HG03175 (cell line): ENCODE data around the gene XXYLT1.
"Not testable (repeated sequence)": the region's sequence is repeated elsewhere in the genome, so short reads cannot be mapped to it uniquely, and the experiment has no call there.

Experiments
- ATAC-seq: cut with Tn5 transposase; IDR thresholded peaks from one replicate; pipeline ENCODE4 v1.9.1; 2021; ENCODE audit warnings: mild to moderate bottlenecking, moderate library complexity; ENCODE audit not compliant: unreplicated experiment

XXYLT1 gene

GRCh38 chr3:195187609-195188425 is 83.1 kb downstream of the XXYLT1 start:
- no peak for ATAC-seq

- not testable (repeated sequence) for ATAC-seq
Observed at GRCh38 chr3:195186710-195187047, 84.3 kb downstream of the XXYLT1 start.

- ATAC-seq: no peak
Observed at GRCh38 chr3:195186041-195186709, 84.8 kb downstream of the XXYLT1 start.

DNA sequence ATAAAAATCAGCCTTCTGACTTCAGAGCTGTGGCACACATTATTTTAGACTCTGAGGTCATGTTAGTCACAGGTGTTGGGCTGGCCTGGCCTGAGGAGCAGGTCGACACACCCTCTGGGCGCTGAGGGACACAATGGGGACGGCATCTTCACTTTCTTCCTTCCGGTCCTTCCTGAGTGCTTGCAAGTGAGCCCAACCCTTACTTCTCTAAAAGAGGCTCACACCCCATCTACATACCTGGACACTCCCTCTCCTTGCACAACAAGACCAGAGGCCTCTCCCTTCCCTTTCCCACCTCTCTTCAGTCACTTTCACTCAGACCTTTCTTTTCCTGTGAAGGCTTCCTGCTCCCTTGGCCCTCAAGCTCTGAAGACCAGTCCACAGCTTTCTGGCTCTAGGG is 85.4 kb downstream of the XXYLT1 start:
- no peak for ATAC-seq

GRCh38 chr3:195184716-195185421 is 86.1 kb downstream of the XXYLT1 start:
- no peak for ATAC-seq

DNA sequence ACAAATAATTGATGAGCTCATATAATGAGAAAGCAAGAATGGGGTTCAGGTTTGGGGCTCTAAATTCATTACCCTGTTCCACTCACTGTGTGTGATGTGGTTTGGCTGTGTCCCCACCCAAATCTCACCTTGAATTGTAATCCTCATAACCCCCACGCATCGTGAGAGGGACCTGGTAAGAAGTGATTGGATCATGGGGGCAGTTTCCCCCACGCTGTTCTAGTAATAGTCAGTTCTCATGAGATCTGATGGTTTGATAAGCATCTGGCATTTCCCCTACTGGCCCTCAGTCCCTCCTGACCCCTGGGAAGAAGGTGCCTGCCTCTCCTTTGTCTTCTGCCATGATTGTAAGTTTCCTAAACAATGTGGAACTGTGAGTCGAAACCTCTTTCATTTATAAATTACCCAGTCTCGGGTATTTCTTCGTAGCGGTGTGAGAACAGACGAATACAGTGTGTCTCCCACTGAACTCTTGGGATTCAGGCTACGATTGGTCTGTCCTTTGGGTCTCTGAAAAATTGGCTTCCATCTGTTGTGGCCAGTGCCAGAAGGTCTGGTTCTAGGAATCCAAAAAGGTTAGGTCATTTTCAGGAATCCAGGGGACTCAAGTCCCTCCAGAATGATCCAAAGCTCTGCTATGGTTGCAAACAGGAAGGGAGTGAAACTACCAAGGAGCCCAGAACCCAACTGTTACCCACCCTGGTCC is 87.7 kb downstream of the XXYLT1 start:
- ATAC-seq: no peak

DNA sequence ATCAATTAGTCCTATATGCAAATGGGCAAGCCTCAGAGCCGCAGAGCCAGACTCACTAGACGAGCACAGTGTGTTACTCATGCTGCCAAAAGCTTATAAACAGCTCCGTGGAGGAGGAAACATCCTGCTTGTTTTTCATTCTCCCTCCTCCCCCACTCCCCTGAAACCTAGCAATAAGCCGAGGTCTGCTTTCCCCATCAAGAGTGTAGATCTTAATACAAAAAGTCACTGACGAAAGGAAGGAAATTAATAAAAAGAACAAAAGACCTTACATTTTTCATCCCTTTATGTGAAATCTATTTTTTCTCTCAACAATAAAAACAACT is 88.5 kb downstream of the XXYLT1 start:
- no peak for ATAC-seq

DNA sequence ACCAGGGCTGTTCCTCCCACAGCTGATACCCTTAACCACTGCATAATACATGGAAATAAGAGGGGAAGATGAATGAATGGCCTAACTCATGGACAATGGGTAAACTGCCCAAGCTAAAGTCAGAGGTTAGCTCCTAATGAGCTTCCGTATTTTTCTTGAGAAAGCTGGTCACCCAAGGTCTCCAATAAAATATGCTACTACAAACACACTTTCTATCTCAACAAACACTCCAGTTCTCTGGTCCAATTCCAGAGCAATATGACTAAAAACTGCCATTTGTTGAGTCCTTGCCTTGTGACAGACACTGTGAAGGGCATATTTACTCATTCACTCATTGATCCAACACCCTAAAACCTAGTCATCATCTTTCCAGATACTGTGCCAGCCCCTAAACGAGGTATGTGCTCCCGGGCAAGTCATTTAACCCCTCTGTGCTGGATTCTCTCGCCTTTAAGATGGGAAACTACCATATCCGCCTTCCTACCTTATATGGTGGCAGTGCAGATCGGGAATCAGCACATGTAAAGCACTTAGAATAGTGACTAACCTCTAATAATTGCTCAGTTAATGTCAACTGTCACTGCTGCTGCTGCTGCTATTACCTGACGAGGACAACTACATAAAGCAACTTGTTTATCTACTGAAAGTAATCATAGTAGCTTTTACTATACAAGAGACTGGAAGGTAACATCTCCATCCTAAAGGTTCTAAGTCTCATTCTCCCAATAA is 89.1 kb downstream of the XXYLT1 start:
- no peak for ATAC-seq

GRCh38 chr3:195181113-195181498 is 89.9 kb downstream of the XXYLT1 start:
- no peak for ATAC-seq

GRCh38 chr3:195180490-195181112 is 90.4 kb downstream of the XXYLT1 start:
- no peak for ATAC-seq

DNA sequence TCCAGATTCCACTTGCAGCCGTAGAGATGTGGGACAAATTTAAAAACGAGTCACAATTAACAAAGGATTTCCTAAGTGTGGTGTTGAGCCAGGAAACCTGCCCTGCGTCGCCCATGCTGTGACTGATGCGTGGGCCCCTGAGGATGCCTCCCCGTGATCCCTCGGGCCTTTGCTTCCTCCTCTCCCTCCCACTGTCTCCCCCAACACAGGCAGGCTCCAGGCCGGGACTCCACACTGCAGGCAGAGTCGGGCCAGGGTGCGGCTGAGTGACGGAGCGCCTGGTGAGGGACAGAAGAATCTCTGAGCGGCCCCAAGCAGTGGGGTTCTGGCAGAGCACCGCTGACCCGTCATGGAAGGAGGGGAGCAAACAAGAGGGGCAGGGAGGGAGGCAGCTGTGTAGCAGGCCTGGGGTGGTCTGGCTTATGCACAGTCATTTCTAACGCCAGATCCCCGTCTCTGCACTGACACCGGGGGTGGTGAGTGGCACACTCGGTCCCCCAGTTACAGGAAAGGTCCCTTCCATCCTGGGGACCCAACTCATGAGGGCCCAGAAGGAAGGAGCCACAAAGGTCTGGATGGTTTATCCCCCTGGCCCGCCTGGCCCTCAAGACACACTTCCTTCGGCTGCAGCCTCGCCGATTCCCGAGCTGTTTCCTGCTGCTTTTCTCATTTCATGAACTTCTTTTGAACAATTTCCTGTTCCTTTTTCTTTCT is 91.0 kb downstream of the XXYLT1 start:
- ATAC-seq: no peak

GRCh38 chr3:195178124-195178910 is 92.6 kb downstream of the XXYLT1 start:
- ATAC-seq: no peak

DNA sequence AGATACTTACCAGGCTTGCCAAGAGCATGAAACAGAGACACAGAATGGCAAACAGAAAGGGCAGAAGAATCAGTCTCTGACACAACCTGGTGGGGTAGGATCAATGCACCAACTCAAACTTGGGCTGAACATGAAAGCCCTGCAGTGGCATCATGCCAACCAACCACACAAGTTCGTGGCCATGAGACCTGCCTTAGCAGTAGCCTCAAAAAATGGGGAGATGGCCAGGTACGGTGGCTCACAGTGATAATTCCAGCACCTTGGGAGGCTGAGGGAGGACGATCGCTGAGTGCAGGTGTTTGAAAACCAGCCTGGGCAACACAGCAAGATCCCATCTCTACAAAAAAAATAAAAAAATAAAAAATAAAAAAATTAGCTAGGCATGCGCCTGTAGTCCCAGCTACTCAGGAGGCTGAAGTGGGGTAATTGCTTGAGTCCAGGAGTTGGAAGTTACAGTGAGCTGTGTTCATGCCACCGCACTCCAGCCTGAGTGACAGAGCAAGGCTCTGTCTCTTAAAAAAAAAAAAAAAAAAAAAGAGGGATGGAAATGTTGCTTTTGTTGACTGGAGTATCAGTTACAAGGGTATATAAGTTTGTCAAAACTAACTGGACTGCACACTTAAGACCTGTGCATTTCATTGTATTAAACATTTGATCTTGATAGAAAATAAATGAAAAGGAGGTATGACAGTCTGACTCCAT is 93.4 kb downstream of the XXYLT1 start:
- ATAC-seq: no peak

GRCh38 chr3:195176776-195177175 is 94.2 kb downstream of the XXYLT1 start:
- ATAC-seq: no peak

DNA sequence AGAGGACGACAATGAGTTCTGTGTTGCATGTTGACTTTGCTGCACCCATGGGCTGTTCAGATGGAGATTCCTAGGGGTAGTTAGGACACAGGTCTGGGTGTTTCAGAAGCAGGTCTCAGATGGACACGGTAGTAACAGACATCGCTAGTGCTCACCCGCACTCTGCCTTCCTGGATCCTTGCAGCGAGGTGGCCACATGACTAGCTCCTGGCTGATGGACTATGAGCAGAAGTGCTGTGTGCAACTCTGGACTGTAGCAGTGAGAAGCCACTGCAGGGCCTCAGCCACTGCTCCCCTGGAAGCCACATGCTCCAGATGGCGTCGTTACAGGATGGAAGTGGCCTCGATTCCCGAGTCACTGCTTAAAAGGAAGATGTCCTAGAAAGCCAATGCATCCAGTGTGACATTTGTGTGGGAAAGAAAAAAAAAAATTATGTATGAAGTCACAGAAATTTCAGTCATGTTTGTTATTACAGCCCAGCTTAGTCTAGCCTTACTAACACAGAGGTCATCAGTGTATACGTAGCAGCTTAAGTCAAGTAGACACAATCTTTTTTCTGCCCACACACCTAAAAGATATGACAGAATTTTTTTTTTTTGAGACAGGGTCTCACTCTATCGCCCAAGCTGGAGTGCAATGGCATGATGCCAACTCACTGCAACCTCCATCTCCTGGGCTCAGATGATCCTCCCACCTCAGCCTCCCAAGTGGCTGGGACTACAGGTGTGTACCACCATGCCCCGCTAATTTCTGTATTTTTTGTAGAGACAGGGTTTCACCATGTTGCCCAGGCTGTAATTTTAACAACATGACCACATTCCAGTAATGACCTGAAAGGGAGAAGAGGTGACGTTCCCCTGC is 95.3 kb downstream of the XXYLT1 start:
- no peak for ATAC-seq

DNA sequence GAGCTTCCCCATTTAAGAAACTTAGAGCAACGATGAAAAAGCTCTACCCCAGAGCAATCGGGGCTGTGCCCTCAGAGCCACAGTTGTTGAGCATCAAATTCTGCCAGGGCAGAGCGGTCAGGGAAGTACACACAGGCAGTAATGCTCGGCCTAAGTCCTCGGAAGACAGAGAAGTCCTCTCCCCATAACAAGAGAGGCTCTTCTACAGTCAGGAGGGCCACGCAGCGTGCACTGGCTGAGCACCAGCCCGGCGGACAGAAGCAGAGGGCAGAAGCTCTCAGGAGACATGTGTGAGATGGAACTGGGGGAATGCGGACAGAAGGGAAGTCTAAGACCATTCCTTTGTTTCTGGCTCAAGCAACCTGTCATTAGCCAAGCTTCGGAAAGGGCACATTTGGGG is 95.9 kb downstream of the XXYLT1 start:
- no peak for ATAC-seq

DNA sequence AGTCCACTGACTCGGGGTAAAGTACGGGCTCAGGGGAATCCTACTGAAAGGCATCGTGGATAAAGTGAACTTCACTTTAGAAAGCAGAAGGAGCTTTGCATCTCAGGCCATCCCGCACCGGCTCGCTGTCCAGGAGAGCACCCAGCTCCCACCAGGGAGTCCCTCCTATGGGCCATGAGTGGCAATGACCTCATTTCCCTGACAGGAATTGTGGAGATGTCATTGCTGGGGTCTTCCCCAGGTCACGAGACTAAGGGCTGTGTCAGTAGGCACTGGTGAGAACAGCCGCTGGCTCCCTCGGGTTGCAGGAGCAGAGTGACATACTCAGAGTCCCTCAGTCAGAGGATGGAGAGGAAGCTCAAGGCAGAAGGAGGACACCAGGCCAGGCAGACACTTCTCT is 97.3 kb downstream of the XXYLT1 start:
- no peak for ATAC-seq
